GM23338 (cell line): ENCODE results near the gene NEK7. TPM values are rescaled to one million over a fixed set of nuclear protein-coding genes. Genes with fewer than 3 reads are reported as not detected.

Experiments used
- CTCF ChIP-seq, 2 experiments: fragments of 200-600 bp in 1 of 2; sonication (generic) in 1 of 2; conservative IDR thresholded peaks; 2 replicates each; pipeline versions ENCODE4 v1.5.1 to v1.6.1; 2016 to 2017; ENCODE audit warnings: antibody characterized with exemption in 2 of 2, low read depth in 2 of 2, mild to moderate bottlenecking in 2 of 2, moderate library complexity in 1 of 2
- EZH2 ChIP-seq: fragments of 200-600 bp; sonication (generic); IDR thresholded peaks from one replicate; pipeline ENCODE4 v1.8.0; 2017; ENCODE audit warnings: antibody characterized with exemption, mild to moderate bottlenecking, low read depth; ENCODE audit not compliant: unreplicated experiment
- JUNB ChIP-seq: IDR thresholded peaks from one replicate; pipeline ENCODE4 v1.6.1; 2016; ENCODE audit warnings: antibody characterized with exemption; ENCODE audit not compliant: unreplicated experiment
- NANOG ChIP-seq: IDR thresholded peaks from 2 replicates; pipeline ENCODE4 v1.6.1; 2016; ENCODE audit warnings: antibody characterized with exemption, borderline replicate concordance
- POLR2AphosphoS5 ChIP-seq: IDR thresholded peaks from 2 replicates; pipeline ENCODE4 v1.6.1; 2016; ENCODE audit warnings: antibody characterized with exemption, low read depth
- REST ChIP-seq: IDR thresholded peaks from one replicate; pipeline ENCODE4 v1.6.1; 2018; ENCODE audit warnings: antibody characterized with exemption; ENCODE audit not compliant: unreplicated experiment
- STAT1 ChIP-seq: IDR thresholded peaks from one replicate; pipeline ENCODE4 v1.6.1; 2016; ENCODE audit warnings: antibody characterized with exemption; ENCODE audit not compliant: unreplicated experiment
- ZNF114 ChIP-seq: fragments of 250-450 bp; sonication (Bioruptor Pico); IDR thresholded peaks from 2 replicates; pipeline ENCODE4 v1.5.0; 2020; ENCODE audit warnings: mild to moderate bottlenecking, moderate library complexity
- ZNF462 ChIP-seq: fragments of 250-450 bp; sonication (Bioruptor Pico); IDR thresholded peaks from 2 replicates; pipeline ENCODE4 v1.5.0; 2020; ENCODE audit warnings: mild to moderate bottlenecking, moderate library complexity
- polyA plus RNA-seq: library from polyadenylated mRNA; unstranded; fragments of >200 nt; fragmentation: Nextera tagmentation; extraction: Ambion mirVana; gene quantifications from 2 replicates; pipeline ENCODE4 v1.2.1, GENCODE V29; 2016
- total RNA-seq: library from RNA; depleted of rRNA; stranded (reverse); fragments of >200 nt; shearing (Covaris generic); gene quantifications from 2 replicates; pipeline ENCODE4 v1.2.3, GENCODE V29; 2014
- TF ChIP-seq, protein P1 (sequence below): IDR thresholded peaks from 2 replicates; pipeline ENCODE4 v1.6.1; 2016; ENCODE audit warnings: antibody characterized with exemption

NEK7 gene
- total and polyA plus RNA-seq, 2 experiments from 2014 or later: 4.8 to 15.3 TPM

DNA sequence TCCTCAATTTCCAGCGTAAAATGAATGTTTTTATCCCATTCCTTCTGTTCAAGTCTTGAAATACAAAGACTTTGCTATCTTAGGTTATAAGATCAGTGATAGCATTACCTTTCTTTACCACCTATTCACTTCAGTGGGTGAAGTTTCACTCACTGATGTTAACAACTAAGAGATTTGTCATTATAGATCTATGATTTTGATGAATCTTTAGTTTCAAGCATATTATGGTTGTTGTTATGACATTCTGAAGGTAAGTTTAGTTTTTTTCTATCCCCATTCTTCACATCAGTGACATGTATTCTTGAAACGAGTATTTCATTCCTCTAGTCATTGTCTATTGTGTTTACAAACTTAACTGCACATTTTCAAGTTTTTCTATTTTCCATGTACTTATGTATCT is 201.1 kb downstream of the NEK7 start (continued):
- no peak for TF ChIP-seq ZNF462 (CRISPR knock-in tag)
- no peak for TF ChIP-seq EZH2
- TF ChIP-seq REST: no peak
- no peak for TF ChIP-seq NANOG
- TF ChIP-seq ZNF114: no peak
- TF ChIP-seq STAT1: no peak
- no peak for TF ChIP-seq CTCF (conservative IDR thresholded peaks at IDR 0.05; ENCODE audit: low read depth in 2 of 2)
- TF ChIP-seq, protein P1, sequence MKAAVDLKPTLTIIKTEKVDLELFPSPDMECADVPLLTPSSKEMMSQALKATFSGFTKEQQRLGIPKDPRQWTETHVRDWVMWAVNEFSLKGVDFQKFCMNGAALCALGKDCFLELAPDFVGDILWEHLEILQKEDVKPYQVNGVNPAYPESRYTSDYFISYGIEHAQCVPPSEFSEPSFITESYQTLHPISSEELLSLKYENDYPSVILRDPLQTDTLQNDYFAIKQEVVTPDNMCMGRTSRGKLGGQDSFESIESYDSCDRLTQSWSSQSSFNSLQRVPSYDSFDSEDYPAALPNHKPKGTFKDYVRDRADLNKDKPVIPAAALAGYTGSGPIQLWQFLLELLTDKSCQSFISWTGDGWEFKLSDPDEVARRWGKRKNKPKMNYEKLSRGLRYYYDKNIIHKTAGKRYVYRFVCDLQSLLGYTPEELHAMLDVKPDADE: no peak
- TF ChIP-seq POLR2AphosphoS5: no peak
- no peak for TF ChIP-seq JUNB
